ENCODE results near the gene FPR1. TPM values are rescaled to one million over a fixed set of nuclear protein-coding genes. Genes with fewer than 3 reads are reported as not detected.
A peak's percentile ranks its signal among the peaks of the same experiment; 100 is the strongest.

FPR1 gene
- total RNA-seq, 1 donor: not detected

GRCh38 chr19:51727349-51727880, 24.3 kb downstream of the FPR1 start:
- no peak overlapping the region for H3K4me3 ChIP-seq (ENCODE audit: low read depth, low read length)
- DNase-seq (ENCODE audit: low read depth): peak; percentile 54

GRCh38 chr19:51726049-51726448, 25.6 kb downstream of the FPR1 start:
- no peak overlapping the region for H3K4me3 ChIP-seq (ENCODE audit: low read depth, low read length)
- DNase-seq (ENCODE audit: low read depth): peak; percentile 87
- TF ChIP-seq, protein P1, sequence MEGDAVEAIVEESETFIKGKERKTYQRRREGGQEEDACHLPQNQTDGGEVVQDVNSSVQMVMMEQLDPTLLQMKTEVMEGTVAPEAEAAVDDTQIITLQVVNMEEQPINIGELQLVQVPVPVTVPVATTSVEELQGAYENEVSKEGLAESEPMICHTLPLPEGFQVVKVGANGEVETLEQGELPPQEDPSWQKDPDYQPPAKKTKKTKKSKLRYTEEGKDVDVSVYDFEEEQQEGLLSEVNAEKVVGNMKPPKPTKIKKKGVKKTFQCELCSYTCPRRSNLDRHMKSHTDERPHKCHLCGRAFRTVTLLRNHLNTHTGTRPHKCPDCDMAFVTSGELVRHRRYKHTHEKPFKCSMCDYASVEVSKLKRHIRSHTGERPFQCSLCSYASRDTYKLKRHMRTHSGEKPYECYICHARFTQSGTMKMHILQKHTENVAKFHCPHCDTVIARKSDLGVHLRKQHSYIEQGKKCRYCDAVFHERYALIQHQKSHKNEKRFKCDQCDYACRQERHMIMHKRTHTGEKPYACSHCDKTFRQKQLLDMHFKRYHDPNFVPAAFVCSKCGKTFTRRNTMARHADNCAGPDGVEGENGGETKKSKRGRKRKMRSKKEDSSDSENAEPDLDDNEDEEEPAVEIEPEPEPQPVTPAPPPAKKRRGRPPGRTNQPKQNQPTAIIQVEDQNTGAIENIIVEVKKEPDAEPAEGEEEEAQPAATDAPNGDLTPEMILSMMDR (IDR thresholded peaks at IDR 0.05; ENCODE audit: insufficient read depth, low read length): no peak

More at GRCh38 chr19:51727349-51727880, 24.3 kb downstream of the FPR1 start:
- TF ChIP-seq, protein P1 (IDR thresholded peaks at IDR 0.05; ENCODE audit: insufficient read depth, low read length): no peak

DNA sequence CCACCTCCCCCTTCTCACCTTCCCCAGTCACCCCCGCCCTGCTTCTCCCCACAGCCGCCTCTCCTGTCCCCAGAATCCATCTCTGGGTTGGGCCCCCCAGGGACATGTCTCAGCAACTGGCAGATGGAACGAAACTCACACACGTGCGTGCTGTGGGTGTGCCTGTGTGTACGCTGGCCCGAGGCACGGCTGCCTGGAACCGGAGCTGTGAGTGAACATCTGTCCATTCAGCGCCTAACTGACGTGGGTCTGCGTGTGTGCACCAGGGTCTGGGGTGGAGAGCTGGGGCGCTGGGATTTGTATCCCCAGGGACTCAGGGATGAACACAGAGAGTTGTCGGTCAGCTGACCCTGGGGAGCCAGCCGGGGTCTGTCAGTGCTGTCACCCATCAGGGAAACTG, 27.1 kb downstream of the FPR1 start:
- peak overlapping the region; percentile 9 for H3K4me3 ChIP-seq (ENCODE audit: low read depth, low read length)
- TF ChIP-seq, protein P1 (IDR thresholded peaks at IDR 0.05; ENCODE audit: insufficient read depth, low read length): no peak
- DNase-seq (ENCODE audit: low read depth): peak; percentile 39

- no peak overlapping the region for H3K4me3 ChIP-seq (ENCODE audit: low read depth, low read length)
- DNase-seq (ENCODE audit: low read depth): no peak
- TF ChIP-seq, protein P1 (IDR thresholded peaks at IDR 0.05; ENCODE audit: insufficient read depth, low read length): no peak
Measured at GRCh38 chr19:51722492-51722891, 29.2 kb downstream of the FPR1 start.

DNA sequence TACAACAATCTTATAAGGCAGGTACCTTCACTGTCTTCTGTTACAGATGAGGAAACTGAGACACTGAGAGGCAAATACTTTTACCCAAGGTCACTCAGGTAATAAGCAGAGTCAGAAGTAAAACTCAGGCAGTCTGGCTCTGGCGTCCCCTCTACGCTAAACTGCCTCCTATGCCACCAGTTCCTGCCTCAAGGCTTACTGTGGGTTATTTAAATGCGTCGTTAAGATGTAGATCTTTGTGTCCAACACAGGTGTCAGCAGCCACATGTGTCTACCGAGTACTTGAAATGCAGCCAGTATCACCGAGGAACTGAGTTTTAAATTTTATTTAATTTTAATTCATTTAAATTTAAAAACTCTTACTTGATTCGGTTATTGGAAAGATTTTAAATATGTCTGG, 29.8 kb downstream of the FPR1 start:
- no peak for DNase-seq (ENCODE audit: low read depth)
- TF ChIP-seq, protein P1 (IDR thresholded peaks at IDR 0.05; ENCODE audit: insufficient read depth, low read length): no peak
- H3K4me3 ChIP-seq (ENCODE audit: low read depth, low read length): no peak overlapping the region

DNA sequence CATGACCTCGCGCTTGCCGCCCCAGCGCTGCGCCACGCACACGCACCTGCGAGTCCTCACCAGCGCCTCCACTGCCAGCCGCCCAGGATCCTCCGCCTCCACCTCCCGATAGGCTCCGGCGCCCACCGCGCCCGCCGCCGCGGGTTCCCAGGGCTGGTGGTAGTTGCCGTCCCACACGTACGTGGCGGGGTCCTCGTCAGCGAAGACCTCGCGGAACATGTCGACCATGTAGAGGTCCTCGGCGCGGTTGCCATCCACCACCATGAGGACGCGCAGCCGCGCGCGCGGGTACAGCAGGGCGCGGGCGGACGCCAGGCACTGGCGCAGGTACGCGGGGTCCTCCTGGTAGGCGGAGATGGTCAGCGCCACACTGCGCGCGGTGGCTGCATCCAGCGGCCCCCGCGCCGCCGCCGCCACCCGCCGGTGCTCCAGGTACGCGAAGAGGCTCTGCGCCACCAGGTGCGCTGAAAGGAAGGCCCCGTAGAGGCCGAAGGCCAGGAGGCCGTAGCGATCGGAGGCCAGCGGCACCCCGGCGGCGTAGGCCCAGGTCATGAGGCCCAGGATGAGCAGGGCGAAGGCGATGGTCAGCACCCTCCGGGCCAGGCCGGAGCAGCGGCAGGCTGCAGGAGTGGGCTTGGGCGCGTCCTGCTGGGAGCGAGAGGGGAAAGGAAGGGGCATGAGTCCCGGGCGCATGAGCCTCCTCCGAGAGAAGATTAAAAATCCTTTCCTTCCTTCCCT, 32.3 kb downstream of the FPR1 start:
- H3K4me3 ChIP-seq (ENCODE audit: low read depth, low read length): no peak overlapping the region

More for the DNA sequence above, 32.3 kb downstream of the FPR1 start:
- TF ChIP-seq, protein P1 (IDR thresholded peaks at IDR 0.05; ENCODE audit: insufficient read depth, low read length): no peak
- DNase-seq (ENCODE audit: low read depth): no peak
